ENCODE measurements around the gene CENPQ. TPM values are rescaled to one million over a fixed set of nuclear protein-coding genes. Genes with fewer than 3 reads are reported as not detected.
A peak's percentile ranks its signal among the peaks of the same experiment; 100 is the strongest.

The CENPQ gene
- total and polyA plus RNA-seq, 5 donors from 2014 or later, result 1.3 to 7.5 (median 4.8) TPM

- Mint-ChIP-seq H3K4me3 (peak overlapping the region in 3 of 4 donors; percentile 3 to 43 (median 39)), H3K36me3 (peaks cover 27% of the 10 kb centered on the region), H3K27ac (peak overlapping the region in 1 of 3 donors; percentile 23), H3K9me3 (no peaks in the 10 kb centered on the region), H3K4me1 (peaks cover 14 to 31% (median 24%) of the 10 kb centered on the region in 4 donors), H3K27me3 (no peaks in the 10 kb centered on the region)
- no peaks in the 10 kb centered on the region for H3K9me3 ChIP-seq (ENCODE audit: control insufficient read depth in 2 of 2, low read length in 2 of 2)
- peak overlapping the region; percentile 58 for H3K4me3 ChIP-seq (ENCODE audit: low read depth, low read length)
- ATAC-seq (ENCODE audit: low read depth in 2 of 2) (no peak), DNase-seq (peak in 1 of 3 donors; percentile 48)
- peaks cover 11% of the 10 kb centered on the region for H3K4me1 ChIP-seq (ENCODE audit: control insufficient read depth, insufficient read depth, low read length, poor library complexity, severe bottlenecking)
- peaks cover 28% of the 10 kb centered on the region for H3K36me3 ChIP-seq (ENCODE audit: control insufficient read depth, insufficient read depth, low read length)
- H3K27ac ChIP-seq (ENCODE audit: insufficient read depth, low read length, poor library complexity, severe bottlenecking), result peak overlapping the region; percentile 50
- no peaks in the 10 kb centered on the region for H3K27me3 ChIP-seq (ENCODE audit: control insufficient read depth, insufficient read depth, low read length)
These were observed 8.1 kb upstream of the CENPQ start for GRCh38 chr6:49454787-49455709.

GRCh38 chr6:49457771-49458170 lies 5.4 kb upstream of the CENPQ start:
- no peak overlapping the region for H3K4me3 Mint-ChIP-seq
- H3K9me3 ChIP-seq (ENCODE audit: control insufficient read depth in 2 of 2, low read length in 2 of 2), result no peaks in the 10 kb centered on the region
- H3K4me1 ChIP-seq (ENCODE audit: control insufficient read depth, insufficient read depth, low read length, poor library complexity, severe bottlenecking), result peaks cover 22% of the 10 kb centered on the region
- ATAC-seq (ENCODE audit: low read depth in 2 of 2), result no peak
- H3K4me3 ChIP-seq (ENCODE audit: low read depth, low read length), result no peak overlapping the region
- H3K36me3 ChIP-seq (ENCODE audit: control insufficient read depth, insufficient read depth, low read length), result peaks cover 10% of the 10 kb centered on the region
- H3K36me3 Mint-ChIP-seq, result peaks cover 23% of the 10 kb centered on the region
- peaks cover 26 to 47% (median 35%) of the 10 kb centered on the region in 4 donors for H3K4me1 Mint-ChIP-seq
- no peaks in the 10 kb centered on the region for H3K27me3 Mint-ChIP-seq
- no peak overlapping the region for H3K27ac ChIP-seq (ENCODE audit: insufficient read depth, low read length, poor library complexity, severe bottlenecking)
- no peak for DNase-seq
- H3K9me3 Mint-ChIP-seq, result no peaks in the 10 kb centered on the region
- no peaks in the 10 kb centered on the region for H3K27me3 ChIP-seq (ENCODE audit: control insufficient read depth, insufficient read depth, low read length)
- H3K27ac Mint-ChIP-seq, result no peak overlapping the region

GRCh38 chr6:49462071-49462470 lies 1.1 kb upstream of the CENPQ start:
- Histone ChIP-seq H3K4me3 (ENCODE audit: low read depth, low read length) (peak overlapping the region; percentile 98), H3K27me3 (ENCODE audit: control insufficient read depth, insufficient read depth, low read length) (no peaks in the 10 kb centered on the region), H3K36me3 (ENCODE audit: control insufficient read depth, insufficient read depth, low read length) (peaks cover 8% of the 10 kb centered on the region), H3K27ac (ENCODE audit: insufficient read depth, low read length, poor library complexity, severe bottlenecking) (no peak overlapping the region), H3K4me1 (ENCODE audit: control insufficient read depth, insufficient read depth, low read length, poor library complexity, severe bottlenecking) (peaks cover 24% of the 10 kb centered on the region), H3K9me3 (ENCODE audit: control insufficient read depth in 2 of 2, low read length in 2 of 2) (no peaks in the 10 kb centered on the region)
- peak overlapping the region; percentile 67 to 100 (median 97) for H3K27ac Mint-ChIP-seq
- peaks cover 14 to 74% (median 49%) of the 10 kb centered on the region in 4 donors for H3K4me1 Mint-ChIP-seq
- no peaks in the 10 kb centered on the region for H3K27me3 Mint-ChIP-seq
- H3K9me3 Mint-ChIP-seq, result no peaks in the 10 kb centered on the region
- peak overlapping the region; percentile 91 to 96 (median 94) for H3K4me3 Mint-ChIP-seq
- ATAC-seq (ENCODE audit: low read depth in 2 of 2) (no peak), DNase-seq (peak in 2 of 3 donors; percentile 32 to 51)
- peaks cover 18% of the 10 kb centered on the region for H3K36me3 Mint-ChIP-seq

GRCh38 chr6:49462599-49462926 lies 607 bp upstream of the CENPQ start:
- H3K27ac ChIP-seq (ENCODE audit: insufficient read depth, low read length, poor library complexity, severe bottlenecking), result peak overlapping the region; percentile 85
- H3K27ac Mint-ChIP-seq, result peak overlapping the region; percentile 93 to 100 (median 97)
- peaks cover 24% of the 10 kb centered on the region for H3K4me1 ChIP-seq (ENCODE audit: control insufficient read depth, insufficient read depth, low read length, poor library complexity, severe bottlenecking)
- H3K4me1 Mint-ChIP-seq, result peaks cover 10 to 71% (median 48%) of the 10 kb centered on the region in 4 donors
- H3K4me3 Mint-ChIP-seq, result peak overlapping the region; percentile 91 to 96 (median 94)
- peaks cover 6% of the 10 kb centered on the region for H3K36me3 ChIP-seq (ENCODE audit: control insufficient read depth, insufficient read depth, low read length)
- no peaks in the 10 kb centered on the region for H3K27me3 Mint-ChIP-seq
- peaks cover 14% of the 10 kb centered on the region for H3K36me3 Mint-ChIP-seq
- no peaks in the 10 kb centered on the region for H3K27me3 ChIP-seq (ENCODE audit: control insufficient read depth, insufficient read depth, low read length)
- no peaks in the 10 kb centered on the region for H3K9me3 Mint-ChIP-seq
- peak overlapping the region; percentile 98 for H3K4me3 ChIP-seq (ENCODE audit: low read depth, low read length)
- H3K9me3 ChIP-seq (ENCODE audit: control insufficient read depth in 2 of 2, low read length in 2 of 2), result no peaks in the 10 kb centered on the region
- DNase-seq (no peak), ATAC-seq (ENCODE audit: low read depth in 2 of 2) (no peak)

- peak overlapping the region; percentile 91 to 96 (median 94) for H3K4me3 Mint-ChIP-seq
- ATAC-seq (ENCODE audit: low read depth in 2 of 2), result no peak
- Histone ChIP-seq H3K9me3 (ENCODE audit: control insufficient read depth in 2 of 2, low read length in 2 of 2) (no peaks in the 10 kb centered on the region), H3K36me3 (ENCODE audit: control insufficient read depth, insufficient read depth, low read length) (peaks cover 1% of the 10 kb centered on the region), H3K4me1 (ENCODE audit: control insufficient read depth, insufficient read depth, low read length, poor library complexity, severe bottlenecking) (peaks cover 24% of the 10 kb centered on the region), H3K27ac (ENCODE audit: insufficient read depth, low read length, poor library complexity, severe bottlenecking) (peak overlapping the region; percentile 85), H3K27me3 (ENCODE audit: control insufficient read depth, insufficient read depth, low read length) (no peaks in the 10 kb centered on the region), H3K4me3 (ENCODE audit: low read depth, low read length) (peak overlapping the region; percentile 98)
- peaks cover 10 to 70% (median 48%) of the 10 kb centered on the region in 4 donors for H3K4me1 Mint-ChIP-seq
- H3K9me3 Mint-ChIP-seq, result no peaks in the 10 kb centered on the region
- H3K27me3 Mint-ChIP-seq, result no peaks in the 10 kb centered on the region
- peak overlapping the region; percentile 93 to 100 (median 97) for H3K27ac Mint-ChIP-seq
- H3K36me3 Mint-ChIP-seq, result peaks cover 13% of the 10 kb centered on the region
- no peak for DNase-seq
These were observed 420 bp downstream of the CENPQ start for GRCh38 chr6:49463612-49463967.

- no peaks in the 10 kb centered on the region for H3K36me3 ChIP-seq (ENCODE audit: control insufficient read depth, insufficient read depth, low read length)
- H3K4me1 Mint-ChIP-seq, result peaks cover 20 to 60% (median 41%) of the 10 kb centered on the region in 4 donors
- peak overlapping the region; percentile 20 to 91 (median 66) for H3K4me3 Mint-ChIP-seq
- no peaks in the 10 kb centered on the region for H3K27me3 ChIP-seq (ENCODE audit: control insufficient read depth, insufficient read depth, low read length)
- no peak overlapping the region for H3K27ac ChIP-seq (ENCODE audit: insufficient read depth, low read length, poor library complexity, severe bottlenecking)
- H3K36me3 Mint-ChIP-seq, result peaks cover 4% of the 10 kb centered on the region
- no peaks in the 10 kb centered on the region for H3K27me3 Mint-ChIP-seq
- no peaks in the 10 kb centered on the region for H3K9me3 ChIP-seq (ENCODE audit: control insufficient read depth in 2 of 2, low read length in 2 of 2)
- no peaks in the 10 kb centered on the region for H3K9me3 Mint-ChIP-seq
- ATAC-seq (ENCODE audit: low read depth in 2 of 2), result no peak
- no peak for DNase-seq
- peak overlapping the region; percentile 98 for H3K4me3 ChIP-seq (ENCODE audit: low read depth, low read length)
- peaks cover 24% of the 10 kb centered on the region for H3K4me1 ChIP-seq (ENCODE audit: control insufficient read depth, insufficient read depth, low read length, poor library complexity, severe bottlenecking)
- peak overlapping the region in 1 of 3 donors; percentile 100 for H3K27ac Mint-ChIP-seq
These were observed 1.5 kb downstream of the CENPQ start for GRCh38 chr6:49464691-49465090.

- H3K4me3 Mint-ChIP-seq, result no peak overlapping the region
- Histone ChIP-seq H3K4me3 (ENCODE audit: low read depth, low read length) (no peak overlapping the region), H3K4me1 (ENCODE audit: control insufficient read depth, insufficient read depth, low read length, poor library complexity, severe bottlenecking) (peaks cover 12% of the 10 kb centered on the region), H3K27ac (ENCODE audit: insufficient read depth, low read length, poor library complexity, severe bottlenecking) (no peak overlapping the region), H3K9me3 (ENCODE audit: control insufficient read depth in 2 of 2, low read length in 2 of 2) (no peaks in the 10 kb centered on the region), H3K27me3 (ENCODE audit: control insufficient read depth, insufficient read depth, low read length) (no peaks in the 10 kb centered on the region), H3K36me3 (ENCODE audit: control insufficient read depth, insufficient read depth, low read length) (peaks cover 8% of the 10 kb centered on the region)
- no peak for ATAC-seq (ENCODE audit: low read depth in 2 of 2)
- no peaks in the 10 kb centered on the region for H3K27me3 Mint-ChIP-seq
- H3K27ac Mint-ChIP-seq, result no peak overlapping the region
- peaks cover 16% of the 10 kb centered on the region for H3K36me3 Mint-ChIP-seq
- DNase-seq, result no peak
- H3K9me3 Mint-ChIP-seq, result no peaks in the 10 kb centered on the region
- peaks cover 7 to 39% (median 24%) of the 10 kb centered on the region in 4 donors for H3K4me1 Mint-ChIP-seq
These were observed 4.9 kb downstream of the CENPQ start for GRCh38 chr6:49468042-49468441.
